Activated CD4-positive, alpha-beta T cell treated with anti-CD3 and anti-CD28 coated beads, Interleukin-2, amount 50 U/mL, for 1 hour (primary cell): ENCODE measurements around the gene POMT2.
"Not testable (repeated sequence)": the region's sequence is repeated elsewhere in the genome, so short reads cannot be mapped to it uniquely, and the experiment has no call there.

ENCODE experiments used
- DNase-seq: peaks from one replicate; pipeline ENCODE4 v3.0.0-alpha.2; 2020

The POMT2 gene, protein sequence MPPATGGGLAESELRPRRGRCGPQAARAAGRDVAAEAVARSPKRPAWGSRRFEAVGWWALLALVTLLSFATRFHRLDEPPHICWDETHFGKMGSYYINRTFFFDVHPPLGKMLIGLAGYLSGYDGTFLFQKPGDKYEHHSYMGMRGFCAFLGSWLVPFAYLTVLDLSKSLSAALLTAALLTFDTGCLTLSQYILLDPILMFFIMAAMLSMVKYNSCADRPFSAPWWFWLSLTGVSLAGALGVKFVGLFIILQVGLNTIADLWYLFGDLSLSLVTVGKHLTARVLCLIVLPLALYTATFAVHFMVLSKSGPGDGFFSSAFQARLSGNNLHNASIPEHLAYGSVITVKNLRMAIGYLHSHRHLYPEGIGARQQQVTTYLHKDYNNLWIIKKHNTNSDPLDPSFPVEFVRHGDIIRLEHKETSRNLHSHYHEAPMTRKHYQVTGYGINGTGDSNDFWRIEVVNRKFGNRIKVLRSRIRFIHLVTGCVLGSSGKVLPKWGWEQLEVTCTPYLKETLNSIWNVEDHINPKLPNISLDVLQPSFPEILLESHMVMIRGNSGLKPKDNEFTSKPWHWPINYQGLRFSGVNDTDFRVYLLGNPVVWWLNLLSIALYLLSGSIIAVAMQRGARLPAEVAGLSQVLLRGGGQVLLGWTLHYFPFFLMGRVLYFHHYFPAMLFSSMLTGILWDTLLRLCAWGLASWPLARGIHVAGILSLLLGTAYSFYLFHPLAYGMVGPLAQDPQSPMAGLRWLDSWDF

DNA sequence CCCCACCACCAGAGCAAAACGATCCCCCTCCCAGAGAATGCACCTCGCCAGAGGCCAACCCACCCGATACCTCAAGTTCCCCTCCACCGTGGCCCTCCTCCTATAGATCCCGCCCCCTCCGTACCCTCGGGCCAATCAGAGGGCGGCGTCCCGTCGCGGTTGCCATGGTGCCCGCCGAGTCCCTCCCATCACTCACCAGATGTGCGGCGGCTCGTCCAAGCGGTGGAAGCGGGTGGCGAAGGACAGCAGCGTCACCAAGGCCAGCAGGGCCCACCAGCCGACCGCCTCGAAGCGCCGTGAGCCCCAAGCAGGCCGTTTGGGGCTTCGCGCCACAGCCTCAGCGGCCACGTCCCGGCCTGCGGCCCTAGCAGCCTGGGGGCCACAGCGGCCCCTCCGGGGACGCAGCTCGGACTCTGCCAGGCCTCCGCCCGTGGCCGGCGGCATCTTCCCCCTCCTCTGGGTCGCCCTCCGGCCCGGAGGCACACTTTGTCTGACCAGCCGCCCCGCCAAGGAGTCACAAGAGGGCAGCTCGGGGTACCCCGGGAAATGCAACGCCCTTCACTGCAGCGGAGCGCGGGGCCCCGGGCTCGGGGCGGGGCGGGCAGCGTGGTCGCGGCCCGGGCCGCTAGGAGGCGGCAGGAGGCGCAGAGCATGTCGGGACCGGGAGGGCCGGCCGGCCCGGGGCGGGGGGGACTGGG is at the start of gene POMT2:
TSS of gene POMT2 (minus strand) at position 646 of the 698 bp plus-strand sequence. CDS start at position 444, 202 bp downstream.
- peak; percentile 90 for DNase-seq

DNA sequence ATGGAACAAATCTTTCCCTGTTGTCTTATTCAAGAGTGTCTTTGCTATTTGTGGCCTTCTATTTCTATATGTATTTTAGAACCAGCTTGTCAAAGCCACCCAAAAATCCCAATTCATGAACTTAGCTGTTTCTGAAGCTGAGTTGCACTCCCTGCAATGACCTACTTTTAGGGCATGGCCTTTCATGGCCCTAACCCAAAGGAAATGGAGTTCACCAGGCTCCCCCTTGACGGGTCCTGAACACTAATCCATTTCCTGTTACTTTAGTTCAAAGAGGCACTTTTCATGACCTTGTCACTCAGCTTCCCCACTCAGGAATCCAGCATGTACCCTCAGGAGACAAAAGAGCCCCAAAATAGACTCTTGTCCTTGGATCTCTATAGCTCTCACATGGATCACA is 48.6 kb upstream of the POMT2 start:
- no peak for DNase-seq

GRCh38 chr14:77364146-77364545 is 43.5 kb upstream of the POMT2 start:
- DNase-seq, result no peak

GRCh38 chr14:77359626-77360025 is 38.9 kb upstream of the POMT2 start:
- no peak for DNase-seq

GRCh38 chr14:77356899-77357298 is 36.2 kb upstream of the POMT2 start:
- no peak for DNase-seq

- DNase-seq, result no peak
These were observed 35.1 kb upstream of the POMT2 start for GRCh38 chr14:77355811-77356210.

- no peak for DNase-seq
These were observed 32.9 kb upstream of the POMT2 start for GRCh38 chr14:77353469-77354141.

DNA sequence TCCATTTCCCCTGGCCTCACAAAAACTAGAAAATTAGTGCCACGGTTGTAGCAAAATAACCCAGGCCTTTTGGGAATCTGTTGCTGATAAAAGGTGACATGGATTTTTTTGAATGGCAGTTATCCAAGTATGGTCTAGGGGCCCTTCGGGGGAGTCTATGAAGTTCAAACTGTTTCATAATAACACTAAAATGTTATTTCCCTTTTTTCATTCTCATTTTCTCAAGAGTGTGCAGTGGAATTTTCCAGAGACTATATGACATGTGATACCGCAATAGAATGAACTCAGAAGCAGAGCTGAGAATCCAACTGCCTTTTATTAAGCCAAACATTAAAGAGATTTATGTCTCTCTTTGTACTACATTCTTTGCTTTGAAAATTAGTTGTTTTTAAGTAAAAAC is 27.1 kb upstream of the POMT2 start:
- DNase-seq, result no peak

DNA sequence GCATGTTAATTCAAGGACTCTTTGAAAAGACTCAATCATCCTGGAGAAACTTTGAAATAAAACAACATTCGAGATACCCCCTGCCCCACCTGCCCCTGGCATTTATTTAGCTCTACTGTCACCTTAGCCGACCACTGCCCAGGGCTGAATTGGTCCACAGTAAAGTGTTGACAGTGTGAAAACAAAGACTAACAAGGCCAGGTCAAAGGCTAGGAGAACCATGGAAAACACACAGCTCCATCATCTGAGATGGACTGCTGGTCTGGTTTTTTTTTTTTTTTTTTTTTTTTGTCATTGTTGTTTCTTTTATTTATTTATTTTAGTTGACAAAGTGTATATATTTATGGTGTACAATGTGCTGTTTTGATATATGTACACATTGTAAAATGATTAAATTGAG is 25.8 kb upstream of the POMT2 start:
- DNase-seq, result no peak

DNA sequence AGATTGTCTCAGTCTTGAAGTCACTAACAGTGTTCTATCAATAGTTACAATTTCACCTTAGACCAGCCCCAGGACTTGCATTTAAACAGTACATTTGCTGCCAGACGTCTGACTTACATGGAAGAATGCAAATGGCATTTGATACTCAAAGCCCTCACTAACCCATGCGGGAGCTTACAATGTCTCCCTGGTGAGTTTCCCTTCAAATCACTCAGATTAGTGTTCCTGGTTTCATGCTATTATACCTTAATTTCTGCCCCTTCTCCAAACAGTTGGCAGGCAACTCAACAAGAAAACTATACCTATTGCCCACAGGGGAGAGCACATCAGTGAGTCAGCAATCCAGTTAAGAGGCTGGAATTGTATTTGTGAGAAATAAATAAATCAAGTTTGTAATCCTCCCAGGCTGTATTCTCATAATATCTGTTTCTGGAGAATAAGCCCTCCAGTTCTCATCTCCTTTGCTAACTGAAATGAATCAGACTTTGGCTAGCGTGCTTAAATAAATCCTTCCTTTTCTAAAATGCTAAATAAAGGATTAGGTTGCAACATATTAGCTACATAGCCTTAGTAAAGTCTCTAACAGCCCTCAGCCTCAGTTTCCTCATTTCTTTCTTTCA is 23.8 kb upstream of the POMT2 start:
- no peak for DNase-seq

- no peak for DNase-seq
These were observed 23.0 kb upstream of the POMT2 start for GRCh38 chr14:77343662-77344061.

GRCh38 chr14:77342726-77343397 is 22.2 kb upstream of the POMT2 start:
- no peak for DNase-seq

GRCh38 chr14:77340389-77340788 is 19.7 kb upstream of the POMT2 start:
- no peak for DNase-seq

DNA sequence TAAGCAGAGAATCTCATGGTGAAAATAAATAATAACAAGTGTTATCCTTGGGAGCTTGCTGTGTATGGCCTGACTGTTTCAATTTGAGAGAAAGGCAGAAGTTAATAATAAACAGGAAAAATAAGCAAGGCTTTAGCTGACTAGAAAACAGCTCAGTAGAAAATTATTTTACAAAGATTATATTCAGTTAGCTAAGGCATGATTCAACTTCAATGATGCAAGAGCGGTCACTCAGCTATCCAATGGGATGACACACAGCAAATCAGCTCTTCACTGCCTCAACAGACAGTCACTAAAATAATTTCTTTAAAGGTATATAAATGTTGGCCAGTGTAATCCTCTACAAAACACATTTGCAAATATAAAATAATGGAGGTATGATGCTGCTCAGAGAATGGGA is 18.7 kb upstream of the POMT2 start:
- DNase-seq, result no peak

- DNase-seq, result no peak
These were observed 17.6 kb upstream of the POMT2 start for GRCh38 chr14:77338302-77338701.

- no peak for DNase-seq
These were observed 17.2 kb upstream of the POMT2 start for GRCh38 chr14:77337880-77338279.

GRCh38 chr14:77337255-77337654 is 16.6 kb upstream of the POMT2 start:
- DNase-seq, result not testable (repeated sequence)

DNA sequence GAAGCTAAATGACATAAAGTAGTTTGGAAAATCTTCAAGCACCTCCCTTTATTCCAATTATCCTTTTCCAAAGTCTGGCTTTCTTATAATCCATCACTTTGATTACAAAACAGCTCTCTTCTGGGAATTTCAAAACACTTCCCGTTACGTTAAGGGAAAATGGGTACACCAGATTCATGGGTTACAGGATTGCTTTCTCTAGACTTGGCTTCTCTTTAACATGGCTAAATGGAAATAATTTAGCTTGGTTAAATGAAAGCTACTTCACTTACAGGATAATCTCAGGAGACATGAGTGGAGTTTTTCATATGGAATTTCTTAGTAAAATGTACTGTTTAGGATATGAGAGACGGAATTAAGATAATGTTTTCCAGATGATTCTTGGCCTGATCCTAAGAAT is 14.9 kb upstream of the POMT2 start:
- no peak for DNase-seq

DNA sequence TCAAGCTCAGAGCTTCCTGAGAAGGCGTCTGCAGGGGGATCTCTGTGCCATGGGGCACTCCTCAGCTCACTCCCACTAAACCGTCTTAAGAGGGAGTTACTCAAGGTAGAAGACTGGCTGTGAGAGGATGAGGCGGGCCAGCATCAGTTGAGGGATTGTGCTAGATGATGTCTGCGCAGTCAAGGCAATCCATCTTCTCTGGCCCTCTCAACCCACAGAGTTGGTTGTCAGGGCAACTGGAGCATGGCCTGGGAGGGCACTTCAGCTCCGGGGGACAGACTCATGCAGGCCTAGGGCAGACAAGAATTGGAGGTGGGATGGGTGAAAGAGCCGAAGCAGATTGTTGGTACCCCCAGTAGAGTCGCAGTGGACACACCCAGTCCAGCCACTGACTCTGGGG is 9.2 kb upstream of the POMT2 start:
- no peak for DNase-seq

GRCh38 chr14:77327111-77327510 is 6.4 kb upstream of the POMT2 start:
- DNase-seq, result no peak

DNA sequence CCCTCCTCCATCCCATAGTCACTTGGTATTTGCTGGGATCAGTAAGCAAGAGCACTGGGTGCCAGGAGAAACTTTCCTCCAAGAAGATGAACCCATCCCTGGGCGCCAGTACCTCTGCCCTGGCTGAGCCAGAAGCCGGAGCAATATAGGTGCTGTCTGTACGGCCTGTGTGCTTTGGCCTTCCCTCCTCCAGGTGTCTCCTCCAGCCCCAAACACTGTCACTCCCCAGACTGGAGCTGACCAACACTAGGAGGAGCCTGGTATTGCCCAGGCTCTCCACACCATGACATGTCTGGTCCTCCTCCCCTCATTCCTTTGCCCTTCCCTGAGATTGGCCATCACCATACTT is 5.0 kb upstream of the POMT2 start:
- DNase-seq, result no peak
